Skeletal muscle satellite cell (primary cell): Measurements from ENCODE around the gene TIMM22.

Source experiments
- H3K27me3 ChIP-seq: 2 replicates; pipeline ENCODE4 v1.7.0; 2013; ENCODE audit warnings: low read length; ENCODE audit not compliant: control insufficient read depth, insufficient read depth
- H3K36me3 ChIP-seq: 2 replicates; pipeline ENCODE4 v1.7.0; 2013; ENCODE audit warnings: mild to moderate bottlenecking, control low read depth, low read length; ENCODE audit not compliant: insufficient read depth
- H3K4me1 ChIP-seq: 2 replicates; pipeline ENCODE4 v1.7.0; 2013; ENCODE audit warnings: low read length; ENCODE audit not compliant: control insufficient read depth, insufficient read depth
- H3K4me2 ChIP-seq: 2 replicates; pipeline ENCODE4 v1.7.0; 2013; ENCODE audit warnings: mild to moderate bottlenecking, low read length
- H3K4me3 ChIP-seq: 2 replicates; pipeline ENCODE4 v1.7.0; 2013; ENCODE audit warnings: low read length
- H3K9ac ChIP-seq: 2 replicates; pipeline ENCODE4 v1.7.0; 2013; ENCODE audit warnings: mild to moderate bottlenecking, low read depth, low read length, moderate library complexity
- H3K9me3 ChIP-seq: replicated peaks from 2 replicates; pipeline ENCODE4 v1.7.0; 2013; ENCODE audit warnings: mild to moderate bottlenecking, control low read depth, low read length

Gene TIMM22

GRCh38 chr17:1012823-1013728, 16.1 kb downstream of the TIMM22 start:
- Histone ChIP-seq H3K9me3 (no peaks in the 10 kb centered on the region), H3K27me3 (no peaks in the 10 kb centered on the region), H3K4me3 (no peak overlapping the region), H3K4me2 (no peak overlapping the region), H3K4me1 (no peaks in the 10 kb centered on the region), H3K9ac (no peak overlapping the region), H3K36me3 (peaks cover 19% of the 10 kb centered on the region)

GRCh38 chr17:1013729-1014090, 16.8 kb downstream of the TIMM22 start:
- Histone ChIP-seq H3K4me2 (no peak overlapping the region), H3K4me3 (no peak overlapping the region), H3K9me3 (no peaks in the 10 kb centered on the region), H3K4me1 (no peaks in the 10 kb centered on the region), H3K27me3 (no peaks in the 10 kb centered on the region), H3K36me3 (peaks cover 24% of the 10 kb centered on the region), H3K9ac (no peak overlapping the region)

GRCh38 chr17:1018547-1018946, 21.6 kb downstream of the TIMM22 start:
- H3K9me3 ChIP-seq = no peaks in the 10 kb centered on the region
- H3K4me3 ChIP-seq = no peak overlapping the region
- H3K27me3 ChIP-seq = no peaks in the 10 kb centered on the region
- no peaks in the 10 kb centered on the region for H3K4me1 ChIP-seq
- H3K36me3 ChIP-seq = peaks cover 9% of the 10 kb centered on the region
- no peak overlapping the region for H3K9ac ChIP-seq
- H3K4me2 ChIP-seq = no peak overlapping the region

GRCh38 chr17:1019451-1019850, 22.5 kb downstream of the TIMM22 start:
- H3K4me3 ChIP-seq = no peak overlapping the region
- H3K4me2 ChIP-seq = no peak overlapping the region
- H3K4me1 ChIP-seq = no peaks in the 10 kb centered on the region
- peaks cover 9% of the 10 kb centered on the region for H3K36me3 ChIP-seq
- H3K9ac ChIP-seq = no peak overlapping the region
- no peaks in the 10 kb centered on the region for H3K9me3 ChIP-seq
- no peaks in the 10 kb centered on the region for H3K27me3 ChIP-seq

- no peak overlapping the region for H3K4me2 ChIP-seq
- no peaks in the 10 kb centered on the region for H3K9me3 ChIP-seq
- H3K9ac ChIP-seq = no peak overlapping the region
- H3K4me1 ChIP-seq = no peaks in the 10 kb centered on the region
- H3K4me3 ChIP-seq = no peak overlapping the region
- no peaks in the 10 kb centered on the region for H3K27me3 ChIP-seq
- H3K36me3 ChIP-seq = peaks cover 14% of the 10 kb centered on the region
These were observed 24.2 kb downstream of the TIMM22 start for GRCh38 chr17:1021147-1021546.

- Histone ChIP-seq H3K4me1 (no peaks in the 10 kb centered on the region), H3K4me3 (no peak overlapping the region), H3K27me3 (no peaks in the 10 kb centered on the region), H3K4me2 (no peak overlapping the region), H3K36me3 (peaks cover 17% of the 10 kb centered on the region), H3K9me3 (no peaks in the 10 kb centered on the region), H3K9ac (no peak overlapping the region)
These were observed 25.5 kb downstream of the TIMM22 start for GRCh38 chr17:1022278-1023024.

GRCh38 chr17:1024076-1024475, 27.1 kb downstream of the TIMM22 start:
- Histone ChIP-seq H3K4me3 (no peak overlapping the region), H3K4me1 (peaks cover 7% of the 10 kb centered on the region), H3K36me3 (peaks cover 13% of the 10 kb centered on the region), H3K9me3 (no peaks in the 10 kb centered on the region), H3K4me2 (no peak overlapping the region), H3K9ac (no peak overlapping the region), H3K27me3 (no peaks in the 10 kb centered on the region)

GRCh38 chr17:1025733-1026598, 29.0 kb downstream of the TIMM22 start:
- no peak overlapping the region for H3K4me2 ChIP-seq
- peaks cover 9% of the 10 kb centered on the region for H3K36me3 ChIP-seq
- peaks cover 24% of the 10 kb centered on the region for H3K4me1 ChIP-seq
- H3K9ac ChIP-seq = no peak overlapping the region
- no peaks in the 10 kb centered on the region for H3K9me3 ChIP-seq
- H3K4me3 ChIP-seq = no peak overlapping the region
- H3K27me3 ChIP-seq = no peaks in the 10 kb centered on the region

- no peak overlapping the region for H3K4me2 ChIP-seq
- peaks cover 9% of the 10 kb centered on the region for H3K36me3 ChIP-seq
- H3K4me3 ChIP-seq = no peak overlapping the region
- no peak overlapping the region for H3K9ac ChIP-seq
- H3K4me1 ChIP-seq = peaks cover 27% of the 10 kb centered on the region
- no peaks in the 10 kb centered on the region for H3K9me3 ChIP-seq
- no peaks in the 10 kb centered on the region for H3K27me3 ChIP-seq
These were observed 29.7 kb downstream of the TIMM22 start for GRCh38 chr17:1026599-1026975.

- Histone ChIP-seq H3K27me3 (no peaks in the 10 kb centered on the region), H3K9ac (no peak overlapping the region), H3K4me3 (no peak overlapping the region), H3K4me1 (peaks cover 27% of the 10 kb centered on the region), H3K9me3 (no peaks in the 10 kb centered on the region), H3K36me3 (peaks cover 9% of the 10 kb centered on the region), H3K4me2 (no peak overlapping the region)
These were observed 30.1 kb downstream of the TIMM22 start for GRCh38 chr17:1027044-1027443.
